Measurements from ENCODE around the gene NLRP7.

Gene NLRP7

GRCh38 chr19:54875506-54875905, 71.8 kb downstream of the NLRP7 start:
- DNase-seq (ENCODE audit: low read depth in 1 of 2, low spot score in 1 of 2): no peak

- DNase-seq (ENCODE audit: low read depth in 1 of 2, low spot score in 1 of 2): no peak
These were observed 73.3 kb downstream of the NLRP7 start, which contains the start of gene FCAR for GRCh38 chr19:54873990-54874389. Gene FCAR (plus strand): TSS chr19:54874235. CDS start chr19:54874290, 55 bp downstream.

Data from stimulated activated CD4-positive, alpha-beta T cell treated with anti-CD3 and anti-CD28 coated beads, Interleukin-15, amount 100 ng/mL, for 1 hour (primary cell).